Bronchial epithelial cell (primary cell): ENCODE data around the gene GPRIN1. TPM values are rescaled to one million over a fixed set of nuclear protein-coding genes. Genes with fewer than 3 reads are reported as not detected.

Experiments
- DNase-seq: peaks from one replicate; pipeline ENCODE4 v3.0.0-alpha.2; 2010; ENCODE audit warnings: low read depth
- FAIRE-seq: peaks from 2 replicates; lab custom pipeline; 2011; peaks lifted over from hg19 to GRCh38; lab: Jason Lieb, UNC
- H3K27me3 ChIP-seq: 2 replicates; pipeline ENCODE4 v1.5.1; 2011; ENCODE audit warnings: low read length; ENCODE audit not compliant: control insufficient read depth, insufficient read depth
- H3K36me3 ChIP-seq: 2 replicates; pipeline ENCODE4 v1.5.1; 2011; ENCODE audit warnings: low read length; ENCODE audit not compliant: control insufficient read depth, insufficient read depth
- H3K4me3 ChIP-seq: 2 replicates; pipeline ENCODE4 v1.5.1; 2011; ENCODE audit warnings: mild to moderate bottlenecking, low read depth, low read length, control low read depth
- CTCF ChIP-seq: IDR thresholded peaks from 2 replicates; pipeline ENCODE4 v1.5.1; 2011; ENCODE audit warnings: mild to moderate bottlenecking, moderate library complexity, low read length, control low read depth, inconsistent platforms; ENCODE audit not compliant: insufficient read depth, severe bottlenecking
- total RNA-seq: library from RNA; depleted of rRNA; stranded (reverse); fragments of >200 nt; gene quantifications from 2 replicates; pipeline ENCODE4 v1.2.1, GENCODE V29; 2014

GPRIN1 gene
- total RNA-seq, 1 donor from 2014 or later, result 1.6 TPM

- peak; percentile 38 for TF ChIP-seq CTCF
- FAIRE-seq (no peak), DNase-seq (peak; percentile 61)
- Histone ChIP-seq H3K4me3 (no peak overlapping the region), H3K36me3 (no peaks in the 10 kb centered on the region), H3K27me3 (peaks cover 23% of the 10 kb centered on the region)
Observed at GRCh38 chr5:176619203-176619568, 9.2 kb upstream of the GPRIN1 start.

GRCh38 chr5:176618783-176619182, 8.8 kb upstream of the GPRIN1 start:
- DNase-seq (no peak), FAIRE-seq (no peak)
- no peaks in the 10 kb centered on the region for H3K36me3 ChIP-seq
- peaks cover 23% of the 10 kb centered on the region for H3K27me3 ChIP-seq
- no peak overlapping the region for H3K4me3 ChIP-seq
- TF ChIP-seq CTCF, result no peak

DNA sequence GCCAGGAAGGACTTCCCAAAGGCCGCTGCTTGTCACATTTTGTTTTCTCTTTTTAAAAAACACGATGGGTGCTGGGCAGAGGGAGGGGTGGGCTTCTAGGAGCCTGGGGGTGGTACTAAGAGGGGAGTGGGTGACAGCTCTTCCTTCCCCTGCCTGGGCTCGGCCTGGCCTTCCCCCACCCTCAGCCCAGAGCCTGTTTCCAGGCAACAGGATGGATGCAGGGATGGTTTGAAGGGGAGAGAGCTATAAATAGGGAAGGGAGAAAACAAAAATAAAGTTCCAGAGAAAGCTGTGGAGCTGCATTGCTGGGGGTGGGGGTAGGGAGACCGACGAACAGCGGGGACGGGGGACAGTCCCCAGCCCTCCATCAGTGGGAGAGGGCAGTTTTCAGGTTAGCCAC, 6.6 kb upstream of the GPRIN1 start:
- no peaks in the 10 kb centered on the region for H3K36me3 ChIP-seq
- no peak overlapping the region for H3K4me3 ChIP-seq
- DNase-seq (no peak), FAIRE-seq (no peak)
- TF ChIP-seq CTCF, result no peak
- H3K27me3 ChIP-seq, result peaks cover 23% of the 10 kb centered on the region

GRCh38 chr5:176614805-176615478, 5.0 kb upstream of the GPRIN1 start:
- peaks cover 14% of the 10 kb centered on the region for H3K27me3 ChIP-seq
- DNase-seq (peak; percentile 73), FAIRE-seq (no peak)
- TF ChIP-seq CTCF, result no peak
- no peaks in the 10 kb centered on the region for H3K36me3 ChIP-seq
- H3K4me3 ChIP-seq, result no peak overlapping the region

GRCh38 chr5:176612855-176613254, 2.9 kb upstream of the GPRIN1 start:
- FAIRE-seq (no peak), DNase-seq (no peak)
- no peaks in the 10 kb centered on the region for H3K36me3 ChIP-seq
- no peak overlapping the region for H3K4me3 ChIP-seq
- peaks cover 4% of the 10 kb centered on the region for H3K27me3 ChIP-seq
- no peak for TF ChIP-seq CTCF

GRCh38 chr5:176612008-176612407, 2.1 kb upstream of the GPRIN1 start:
- no peak for FAIRE-seq
- no peak for TF ChIP-seq CTCF
- peaks cover 1% of the 10 kb centered on the region for H3K27me3 ChIP-seq
- no peaks in the 10 kb centered on the region for H3K36me3 ChIP-seq
- H3K4me3 ChIP-seq, result no peak overlapping the region
- no peak for DNase-seq
